Central memory CD8-positive, alpha-beta T cell (primary cell): ENCODE measurements around the gene PARP15.

Source experiments
- ATAC-seq: fragments of 150-1000 bp; cut with Tn5 transposase; replicated peaks from 2 replicates; pipeline ENCODE4 v1.10.0; 2022; ENCODE audit warnings: mild to moderate bottlenecking, moderate FRiP score, moderate number of reproducible peaks; ENCODE audit not compliant: poor library complexity, severe bottlenecking; ENCODE audit errors: extremely low read depth
- DNase-seq, 2 donors: peaks; one replicate each; pipeline ENCODE4 v3.0.0; 2021; ENCODE audit warnings: low spot score in 2 of 2
- H3K27ac Mint-ChIP-seq: one replicate; pipeline ENCODE4 v1.8.0; 2022; ENCODE audit warnings: low read depth, mild to moderate bottlenecking, moderate library complexity, mixed read lengths
- H3K27me3 Mint-ChIP-seq: one replicate; pipeline ENCODE4 v1.8.0; 2022; ENCODE audit warnings: mixed read lengths
- H3K36me3 Mint-ChIP-seq: one replicate; pipeline ENCODE4 v1.8.0; 2022; ENCODE audit warnings: mild to moderate bottlenecking, moderate library complexity, mixed read lengths; ENCODE audit not compliant: insufficient read depth
- H3K4me1 Mint-ChIP-seq: one replicate; pipeline ENCODE4 v1.8.0; 2022; ENCODE audit warnings: mixed read lengths
- H3K4me3 Mint-ChIP-seq: one replicate; pipeline ENCODE4 v1.8.0; 2022; ENCODE audit warnings: mild to moderate bottlenecking, moderate library complexity, mixed read lengths
- H3K9me3 Mint-ChIP-seq: one replicate; pipeline ENCODE4 v1.8.0; 2022; ENCODE audit warnings: mixed read lengths

Gene PARP15

DNA sequence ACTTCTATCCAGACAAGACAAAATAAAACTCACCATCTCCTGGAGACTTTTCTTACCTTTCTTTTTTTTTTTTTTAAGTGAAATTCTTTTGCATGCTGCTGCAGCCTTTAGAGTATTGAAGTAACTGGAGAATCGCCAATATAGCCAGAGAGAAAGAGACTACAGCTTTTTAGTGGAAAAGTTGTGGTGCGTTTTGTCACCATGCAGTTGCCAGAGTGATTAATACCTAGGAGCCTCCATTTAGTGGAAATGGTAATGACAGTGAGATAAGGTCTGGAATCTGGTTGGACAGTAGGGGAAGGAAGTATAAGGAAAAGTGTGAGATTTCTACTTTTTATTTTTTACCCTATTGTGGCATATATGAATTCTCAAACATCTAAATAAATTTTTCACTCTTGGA, 85.1 kb downstream of the PARP15 start:
- Mint-ChIP-seq H3K27me3 (peaks cover 7% of the 10 kb centered on the region), H3K27ac (no peak overlapping the region), H3K9me3 (no peaks in the 10 kb centered on the region), H3K4me3 (no peak overlapping the region), H3K4me1 (peaks cover 9% of the 10 kb centered on the region), H3K36me3 (no peaks in the 10 kb centered on the region)
- DNase-seq (no peak), ATAC-seq (no peak)

DNA sequence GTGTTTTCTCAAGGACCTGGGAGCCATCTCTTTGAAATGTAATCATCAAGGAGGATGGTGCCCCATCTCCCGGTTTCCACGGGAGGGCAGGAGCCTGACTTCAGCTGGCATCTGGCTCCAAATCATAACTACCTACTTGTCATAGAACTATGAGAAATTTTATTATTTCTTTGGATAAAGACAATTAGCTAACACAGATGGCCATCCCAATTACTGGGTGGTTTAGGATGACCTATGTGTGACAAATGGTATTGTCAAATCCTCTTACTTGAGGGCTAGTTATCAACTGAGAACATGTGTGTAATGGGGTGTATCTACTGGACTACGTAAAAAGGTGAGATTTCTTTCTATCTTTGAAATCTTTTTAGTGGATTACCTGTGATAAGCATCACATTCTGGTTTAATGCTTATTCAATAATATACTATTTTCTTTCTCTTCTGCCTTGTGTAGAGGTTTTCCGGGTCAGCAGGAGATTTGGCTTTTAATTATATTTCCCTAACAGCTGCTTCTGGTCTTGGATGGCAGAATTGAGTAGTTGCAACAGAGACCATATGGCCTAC, 87.9 kb downstream of the PARP15 start:
- peaks cover 2% of the 10 kb centered on the region for H3K36me3 Mint-ChIP-seq
- no peak overlapping the region for H3K4me3 Mint-ChIP-seq
- DNase-seq (no peak), ATAC-seq (no peak)
- peaks cover 9% of the 10 kb centered on the region for H3K4me1 Mint-ChIP-seq
- H3K9me3 Mint-ChIP-seq, result no peaks in the 10 kb centered on the region
- no peaks in the 10 kb centered on the region for H3K27me3 Mint-ChIP-seq
- no peak overlapping the region for H3K27ac Mint-ChIP-seq

DNA sequence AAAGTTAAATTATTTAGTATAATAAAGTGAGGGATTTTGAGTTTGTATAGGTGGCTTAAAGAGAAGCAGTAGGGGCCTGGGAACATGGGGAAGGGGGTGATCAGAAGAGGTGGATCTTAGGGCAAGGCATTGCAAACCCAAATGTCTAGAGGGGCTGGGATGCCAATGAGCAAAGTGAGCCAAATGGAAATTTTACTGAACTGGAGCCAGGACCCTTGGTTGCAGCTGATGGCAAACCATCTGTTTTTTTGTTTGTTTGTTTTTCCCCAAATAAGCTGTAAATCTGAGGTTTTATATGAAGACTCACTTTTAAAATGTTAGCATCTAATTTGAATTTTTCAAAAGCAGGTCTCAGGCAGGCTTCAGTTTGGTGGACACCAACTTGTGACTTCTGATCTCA, 88.4 kb downstream of the PARP15 start:
- Mint-ChIP-seq H3K4me1 (peaks cover 9% of the 10 kb centered on the region), H3K4me3 (no peak overlapping the region), H3K9me3 (no peaks in the 10 kb centered on the region), H3K27me3 (no peaks in the 10 kb centered on the region), H3K36me3 (peaks cover 2% of the 10 kb centered on the region), H3K27ac (no peak overlapping the region)
- no peak for DNase-seq
- no peak for ATAC-seq

DNA sequence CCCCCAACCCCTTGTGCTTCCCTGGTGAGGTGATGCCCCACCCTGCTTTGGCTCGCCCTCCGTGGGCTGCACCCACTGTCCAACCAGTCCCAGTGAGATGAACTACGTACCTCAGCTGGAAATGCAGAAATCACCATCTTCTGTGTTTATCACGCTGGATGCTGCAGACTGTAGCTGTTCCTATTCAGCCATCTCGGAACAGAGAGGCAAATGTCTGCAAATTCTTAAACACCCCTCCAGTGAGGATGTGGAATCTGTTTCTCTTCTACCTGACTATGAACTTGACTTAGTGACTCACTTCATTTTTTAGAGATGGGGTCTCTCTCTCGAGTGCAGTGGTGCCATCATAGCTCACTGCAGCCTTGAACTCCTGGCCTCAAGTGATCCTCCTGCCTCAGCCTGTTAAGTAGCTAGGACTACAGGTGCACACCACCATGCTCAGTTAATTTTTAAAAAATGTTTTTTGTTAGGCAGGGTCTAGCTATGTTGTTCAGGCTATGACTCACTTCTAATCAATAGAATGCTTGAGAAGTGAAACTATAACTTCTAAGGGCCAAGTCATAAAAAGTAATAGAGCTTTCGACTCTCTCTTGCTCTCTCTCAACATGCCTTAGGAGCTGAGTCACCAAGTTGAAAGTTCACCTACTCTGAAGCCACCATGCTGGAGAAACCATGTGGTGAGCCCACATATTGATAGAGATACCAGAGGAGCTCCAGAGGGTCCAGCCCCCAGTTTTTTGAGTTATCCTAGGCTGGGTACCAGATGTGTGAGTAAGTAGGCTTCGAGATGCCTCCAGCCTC, 91.7 kb downstream of the PARP15 start:
- Mint-ChIP-seq H3K27me3 (no peaks in the 10 kb centered on the region), H3K9me3 (no peaks in the 10 kb centered on the region), H3K4me3 (no peak overlapping the region), H3K36me3 (peaks cover 2% of the 10 kb centered on the region), H3K4me1 (no peaks in the 10 kb centered on the region), H3K27ac (no peak overlapping the region)
- no peak for DNase-seq
- ATAC-seq, result no peak

DNA sequence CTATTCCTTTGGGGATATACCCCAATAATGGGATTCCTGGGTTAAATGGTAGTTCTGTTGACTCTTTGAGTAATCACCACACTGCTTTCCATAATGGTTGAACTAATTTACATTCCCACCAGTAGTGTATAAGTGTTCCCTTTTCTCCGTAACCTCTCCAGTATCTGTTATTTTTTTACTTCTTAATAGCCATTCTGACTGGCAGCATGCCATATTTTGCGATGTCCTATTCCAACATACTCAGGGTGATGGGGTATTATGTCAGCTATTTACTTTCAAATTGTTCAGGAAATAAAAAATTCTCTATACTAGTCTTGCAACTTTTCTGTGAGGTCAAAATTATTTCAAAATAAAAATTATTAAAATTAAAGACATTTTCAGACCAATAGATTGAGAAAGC, 94.1 kb downstream of the PARP15 start:
- H3K36me3 Mint-ChIP-seq, result peaks cover 2% of the 10 kb centered on the region
- no peak overlapping the region for H3K4me3 Mint-ChIP-seq
- H3K27me3 Mint-ChIP-seq, result no peaks in the 10 kb centered on the region

DNA sequence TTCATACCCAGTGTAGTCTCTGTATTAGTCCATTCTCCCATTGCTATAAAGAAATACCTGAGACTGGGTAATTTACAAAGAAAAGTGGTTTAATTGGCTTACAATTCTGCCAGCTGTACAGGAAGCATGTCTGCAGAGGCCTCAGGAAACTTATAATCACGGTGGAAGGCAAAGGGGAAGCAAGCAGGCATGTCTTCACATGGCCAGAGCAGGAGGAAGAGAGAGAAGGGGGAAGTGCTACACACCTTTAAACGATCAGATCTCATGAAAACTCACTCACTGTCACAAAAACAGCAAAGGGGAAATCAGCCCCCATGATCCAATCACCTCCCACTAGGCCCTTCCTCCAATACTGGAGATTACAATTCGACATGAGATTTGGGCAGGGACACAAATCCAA, 96.9 kb downstream of the PARP15 start:
- no peak for DNase-seq
- no peak for ATAC-seq
- peaks cover 4% of the 10 kb centered on the region for H3K4me1 Mint-ChIP-seq
- H3K27ac Mint-ChIP-seq, result no peak overlapping the region
- no peaks in the 10 kb centered on the region for H3K27me3 Mint-ChIP-seq
- peaks cover 2% of the 10 kb centered on the region for H3K36me3 Mint-ChIP-seq
- no peaks in the 10 kb centered on the region for H3K9me3 Mint-ChIP-seq
- H3K4me3 Mint-ChIP-seq, result no peak overlapping the region

More for the DNA sequence above, 94.1 kb downstream of the PARP15 start:
- no peak for ATAC-seq
- no peak for DNase-seq
- Mint-ChIP-seq H3K9me3 (no peaks in the 10 kb centered on the region), H3K4me1 (no peaks in the 10 kb centered on the region), H3K27ac (no peak overlapping the region)

DNA sequence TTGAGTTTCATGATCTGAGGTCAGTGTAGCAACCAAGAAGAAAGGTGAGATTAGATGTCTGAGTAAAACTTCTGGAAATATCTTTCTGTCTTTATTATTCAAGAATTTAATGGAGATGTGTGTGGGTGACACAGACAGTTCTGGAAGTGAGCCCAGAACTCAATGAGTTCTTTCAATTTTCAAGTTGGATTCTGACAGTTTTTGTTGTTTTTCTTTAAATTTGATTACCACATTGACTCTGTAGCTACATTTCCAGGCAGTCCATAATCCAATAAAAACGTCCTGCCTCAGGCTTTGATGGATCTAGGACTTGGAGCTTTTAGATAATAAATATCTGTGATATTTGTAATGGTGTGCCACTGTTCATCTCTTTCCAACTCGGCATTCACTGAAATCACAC, 99.3 kb downstream of the PARP15 start:
- no peak for DNase-seq
- no peaks in the 10 kb centered on the region for H3K9me3 Mint-ChIP-seq
- H3K27me3 Mint-ChIP-seq, result no peaks in the 10 kb centered on the region
- H3K27ac Mint-ChIP-seq, result no peak overlapping the region
- peaks cover 14% of the 10 kb centered on the region for H3K36me3 Mint-ChIP-seq
- H3K4me3 Mint-ChIP-seq, result no peak overlapping the region
- H3K4me1 Mint-ChIP-seq, result peaks cover 24% of the 10 kb centered on the region
- no peak for ATAC-seq

DNA sequence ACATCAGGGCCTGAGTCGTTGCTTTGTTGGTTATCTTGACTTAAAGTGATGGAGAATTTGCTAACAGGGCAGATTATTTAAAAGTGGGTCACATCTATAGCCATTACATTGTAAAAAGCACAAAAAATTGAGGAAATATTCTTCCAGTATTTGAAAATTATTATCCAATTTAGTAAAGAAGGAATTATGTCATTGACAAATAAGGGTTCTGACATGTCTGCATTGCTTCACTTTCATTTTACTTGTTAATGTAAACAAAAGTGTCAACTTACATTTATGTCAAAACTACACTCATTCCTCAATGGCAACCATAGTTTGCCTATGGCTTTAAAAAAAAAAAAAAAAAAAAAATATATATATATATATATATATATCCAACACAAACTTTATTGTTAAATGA, 99.8 kb downstream of the PARP15 start:
- no peaks in the 10 kb centered on the region for H3K9me3 Mint-ChIP-seq
- DNase-seq (no peak), ATAC-seq (no peak)
- H3K36me3 Mint-ChIP-seq, result peaks cover 17% of the 10 kb centered on the region
- no peak overlapping the region for H3K4me3 Mint-ChIP-seq
- H3K27me3 Mint-ChIP-seq, result no peaks in the 10 kb centered on the region
- H3K4me1 Mint-ChIP-seq, result peaks cover 29% of the 10 kb centered on the region
- no peak overlapping the region for H3K27ac Mint-ChIP-seq

DNA sequence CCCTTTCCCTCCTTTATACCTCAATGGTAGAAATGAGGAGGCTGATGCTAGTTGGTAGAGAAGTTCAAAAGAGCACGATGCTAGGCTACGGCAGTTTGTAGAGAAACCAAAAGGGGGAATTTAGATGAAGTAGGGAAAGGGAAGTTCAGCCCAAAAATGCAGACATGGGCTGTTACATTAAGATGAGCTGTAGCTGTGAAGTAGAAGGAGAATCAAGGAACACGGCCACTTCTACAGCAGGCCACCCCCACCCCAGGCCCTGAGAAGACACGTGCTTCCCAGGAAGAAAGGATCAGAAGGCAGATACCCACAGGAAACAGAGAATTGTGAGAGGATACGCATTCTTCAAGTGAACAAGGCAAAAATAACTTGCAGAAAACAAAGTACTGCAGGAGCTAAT, 101.1 kb downstream of the PARP15 start:
- H3K4me1 Mint-ChIP-seq, result peaks cover 42% of the 10 kb centered on the region
- DNase-seq (no peak), ATAC-seq (no peak)
- peaks cover 17% of the 10 kb centered on the region for H3K36me3 Mint-ChIP-seq
- H3K27ac Mint-ChIP-seq, result peak overlapping the region; percentile 97
- no peaks in the 10 kb centered on the region for H3K9me3 Mint-ChIP-seq
- H3K4me3 Mint-ChIP-seq, result peak overlapping the region; percentile 2
- no peaks in the 10 kb centered on the region for H3K27me3 Mint-ChIP-seq

DNA sequence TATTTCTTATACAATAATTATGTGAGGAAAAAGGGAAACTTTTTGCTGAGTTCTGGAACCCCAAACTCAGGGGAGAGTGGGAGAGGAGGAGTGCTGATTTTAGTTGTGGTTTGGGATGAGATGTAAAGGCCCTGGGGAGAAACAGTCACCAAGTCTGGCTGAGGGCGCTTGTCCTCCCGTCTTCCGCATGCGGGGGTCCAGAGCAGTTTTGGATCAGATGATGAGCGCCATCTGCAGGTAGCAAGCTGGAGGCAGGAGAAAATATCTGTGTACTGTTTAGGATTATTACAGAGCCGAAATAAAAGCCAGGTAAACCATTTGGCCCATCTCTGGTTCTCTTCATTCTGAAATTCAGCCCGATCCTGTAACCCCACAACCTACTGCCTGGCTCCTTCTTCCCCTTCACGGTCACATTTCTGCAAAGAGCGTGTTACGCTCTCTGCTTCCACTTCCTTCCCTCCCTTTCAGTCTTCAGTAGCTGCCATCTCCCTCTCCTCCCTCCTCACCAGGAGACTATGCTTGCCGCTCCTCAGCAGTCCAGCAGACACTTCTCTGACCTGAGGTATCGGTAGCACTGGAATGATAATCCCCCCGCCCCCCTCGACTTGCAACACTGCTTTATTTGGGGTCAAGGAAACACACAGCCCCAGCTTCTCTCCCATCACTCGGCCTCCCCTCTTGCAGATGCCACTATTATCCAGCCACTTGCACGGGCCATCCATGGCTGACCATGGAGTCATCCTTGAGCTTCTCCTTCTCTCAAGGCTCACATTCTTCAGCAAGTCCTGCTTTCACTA, 101.8 kb downstream of the PARP15 start:
- Mint-ChIP-seq H3K4me1 (peaks cover 50% of the 10 kb centered on the region), H3K27ac (peak overlapping the region; percentile 97), H3K27me3 (no peaks in the 10 kb centered on the region), H3K9me3 (no peaks in the 10 kb centered on the region), H3K4me3 (peak overlapping the region; percentile 90), H3K36me3 (peaks cover 17% of the 10 kb centered on the region)
- ATAC-seq, result peak; percentile 48
- DNase-seq, result peak; percentile 71 to 74

DNA sequence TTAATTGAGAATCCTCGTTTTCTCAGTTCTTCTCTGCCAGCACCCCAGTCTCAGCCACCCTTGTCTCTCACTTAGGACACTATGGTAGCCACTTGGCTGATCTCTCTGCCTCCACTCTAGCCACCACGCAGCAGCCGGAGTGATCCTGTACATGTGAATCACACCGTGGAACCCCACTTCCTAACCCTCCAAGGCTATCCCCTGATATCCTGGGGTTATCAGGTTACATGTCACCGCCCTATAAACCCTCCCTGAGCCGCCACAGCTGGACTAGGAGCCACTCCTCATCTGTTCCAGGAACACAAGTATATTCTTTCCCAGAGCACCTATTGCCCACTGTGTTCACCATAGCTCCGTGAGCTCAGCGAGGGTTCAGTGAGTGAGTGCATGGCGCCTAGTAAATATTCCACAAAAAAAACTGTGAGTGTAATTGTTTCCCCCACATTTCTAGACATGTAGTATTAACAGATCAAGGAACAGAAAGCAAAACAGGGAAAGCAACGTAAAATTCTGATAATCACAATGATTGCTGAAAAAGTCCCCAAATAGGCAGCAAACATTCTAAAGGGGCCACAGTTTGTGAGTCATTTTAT, 102.5 kb downstream of the PARP15 start:
- H3K36me3 Mint-ChIP-seq, result peaks cover 20% of the 10 kb centered on the region
- H3K9me3 Mint-ChIP-seq, result no peaks in the 10 kb centered on the region

DNA sequence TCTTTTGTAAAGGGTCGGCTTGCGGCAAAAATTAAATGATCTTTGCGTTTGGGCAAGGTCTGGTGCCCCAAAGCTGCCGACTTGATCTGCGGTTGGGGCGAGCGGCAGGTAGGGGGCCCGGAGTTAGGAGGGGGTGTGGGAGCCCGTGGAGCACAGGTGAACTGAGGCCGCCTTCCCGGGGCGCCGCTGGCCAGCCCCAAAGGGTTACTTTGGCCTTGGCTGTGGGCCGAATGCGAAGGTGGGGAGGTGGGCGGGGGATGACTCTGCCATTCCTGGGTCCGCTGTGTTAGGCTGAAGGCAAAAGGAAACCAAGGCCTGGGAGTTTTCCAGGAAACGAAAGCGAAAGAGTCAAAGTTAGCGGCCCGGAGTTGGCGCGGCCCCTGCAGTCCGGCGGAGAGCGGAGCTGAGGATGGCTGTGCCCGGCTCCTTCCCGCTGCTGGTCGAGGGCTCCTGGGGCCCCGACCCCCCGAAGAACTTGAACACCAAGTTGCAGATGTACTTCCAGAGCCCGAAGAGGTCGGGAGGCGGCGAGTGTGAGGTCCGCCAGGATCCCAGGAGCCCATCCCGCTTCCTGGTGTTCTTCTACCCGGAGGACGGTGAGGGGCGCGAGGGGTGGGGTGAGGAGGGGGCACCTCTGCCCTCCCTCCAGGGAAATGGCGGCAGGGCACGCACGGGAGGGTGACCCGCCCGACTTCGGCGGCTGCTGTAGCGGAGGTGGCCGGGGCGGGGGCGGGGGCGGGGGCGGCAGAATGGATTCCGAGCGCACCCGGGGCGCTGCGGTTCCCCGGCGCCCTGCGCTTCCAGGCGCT, 103.2 kb downstream of the PARP15 start, which contains the start of gene PARP14:
Gene PARP14 (plus strand): TSS at position 365 of the 809 bp plus-strand sequence. CDS start 45 bp downstream, at position 410.
- no peaks in the 10 kb centered on the region for H3K27me3 Mint-ChIP-seq
- no peaks in the 10 kb centered on the region for H3K9me3 Mint-ChIP-seq
- peaks cover 27% of the 10 kb centered on the region for H3K36me3 Mint-ChIP-seq
- DNase-seq (peak; percentile 39 to 54), ATAC-seq (peak; percentile 67)
- peak within 1 kb of the TSS; percentile 97 for H3K27ac Mint-ChIP-seq
- peak within 1 kb of the TSS; percentile 90 for H3K4me3 Mint-ChIP-seq
- H3K4me1 Mint-ChIP-seq, result peaks cover 55% of the 10 kb centered on the region

More for the DNA sequence above, 102.5 kb downstream of the PARP15 start:
- Mint-ChIP-seq H3K4me1 (peaks cover 55% of the 10 kb centered on the region), H3K27ac (peak overlapping the region; percentile 97), H3K27me3 (no peaks in the 10 kb centered on the region), H3K4me3 (peak overlapping the region; percentile 90)
- peak; percentile 12 for ATAC-seq
- DNase-seq, result no peak
